Measurements from ENCODE around the gene FEM1B.
"Not testable (repeated sequence)": the region's sequence is repeated elsewhere in the genome, so short reads cannot be mapped to it uniquely, and the experiment has no call there.

DNA sequence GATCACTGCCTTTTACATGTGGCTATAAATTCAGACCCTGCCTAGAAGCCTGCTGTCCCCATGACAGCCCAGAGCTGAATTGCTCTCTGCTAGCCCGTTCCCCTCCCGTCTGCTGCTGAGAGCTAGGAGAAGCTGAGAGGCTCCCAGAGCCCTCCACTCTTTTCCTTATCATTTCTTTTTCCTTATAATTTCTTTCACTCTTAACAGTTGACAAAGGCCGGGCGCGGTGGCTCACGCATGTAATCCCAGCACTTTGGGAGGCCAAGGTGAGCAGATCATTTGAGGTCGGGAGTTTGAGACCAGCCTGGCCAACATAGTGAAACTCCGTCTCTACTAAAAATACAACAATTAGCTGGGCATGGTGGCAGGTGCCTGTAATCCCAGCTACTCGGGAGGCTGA is 43.0 kb upstream of the FEM1B start:
- TF ChIP-seq, protein P1, sequence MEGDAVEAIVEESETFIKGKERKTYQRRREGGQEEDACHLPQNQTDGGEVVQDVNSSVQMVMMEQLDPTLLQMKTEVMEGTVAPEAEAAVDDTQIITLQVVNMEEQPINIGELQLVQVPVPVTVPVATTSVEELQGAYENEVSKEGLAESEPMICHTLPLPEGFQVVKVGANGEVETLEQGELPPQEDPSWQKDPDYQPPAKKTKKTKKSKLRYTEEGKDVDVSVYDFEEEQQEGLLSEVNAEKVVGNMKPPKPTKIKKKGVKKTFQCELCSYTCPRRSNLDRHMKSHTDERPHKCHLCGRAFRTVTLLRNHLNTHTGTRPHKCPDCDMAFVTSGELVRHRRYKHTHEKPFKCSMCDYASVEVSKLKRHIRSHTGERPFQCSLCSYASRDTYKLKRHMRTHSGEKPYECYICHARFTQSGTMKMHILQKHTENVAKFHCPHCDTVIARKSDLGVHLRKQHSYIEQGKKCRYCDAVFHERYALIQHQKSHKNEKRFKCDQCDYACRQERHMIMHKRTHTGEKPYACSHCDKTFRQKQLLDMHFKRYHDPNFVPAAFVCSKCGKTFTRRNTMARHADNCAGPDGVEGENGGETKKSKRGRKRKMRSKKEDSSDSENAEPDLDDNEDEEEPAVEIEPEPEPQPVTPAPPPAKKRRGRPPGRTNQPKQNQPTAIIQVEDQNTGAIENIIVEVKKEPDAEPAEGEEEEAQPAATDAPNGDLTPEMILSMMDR (IDR thresholded peaks at IDR 0.05): not testable (repeated sequence)
- not testable (repeated sequence) for TF ChIP-seq POLR2AphosphoS5 (IDR thresholded peaks at IDR 0.05)

Measured in prostate gland (tissue), 2 donors.